HEK293 (cell line): ENCODE data around the gene CYBA.

ENCODE experiments used
- ATF2 ChIP-seq: fragments of 450-650 bp; formaldehyde crosslinking; IDR thresholded peaks from 2 replicates; pipeline ENCODE4 v1.5.1; 2016; ENCODE audit warnings: missing biosample characterization, missing genetic modification characterization, low read depth
- ELK4 ChIP-seq: IDR thresholded peaks from 2 replicates; pipeline ENCODE4 v1.6.1; 2011; ENCODE audit warnings: mild to moderate bottlenecking, low read depth, low read length, borderline replicate concordance
- KLF7 ChIP-seq: fragments of 450-650 bp; formaldehyde crosslinking; IDR thresholded peaks from 2 replicates; pipeline ENCODE4 v1.5.1; 2016; ENCODE audit warnings: missing biosample characterization, missing genetic modification characterization, borderline replicate concordance
- SP3 ChIP-seq: fragments of 450-650 bp; formaldehyde crosslinking; IDR thresholded peaks from 2 replicates; pipeline ENCODE4 v1.5.1; 2016; ENCODE audit warnings: missing biosample characterization, missing genetic modification characterization
- ZNF169 ChIP-seq: fragments of 450-650 bp; formaldehyde crosslinking; IDR thresholded peaks from 2 replicates; pipeline ENCODE4 v1.5.1; 2016; ENCODE audit warnings: missing biosample characterization, missing genetic modification characterization
- ZNF211 ChIP-seq: fragments of 450-650 bp; formaldehyde crosslinking; IDR thresholded peaks from 2 replicates; pipeline ENCODE4 v1.5.1; 2016; ENCODE audit warnings: low read depth, missing biosample characterization, missing genetic modification characterization
- ZNF302 ChIP-seq: fragments of 450-650 bp; formaldehyde crosslinking; IDR thresholded peaks from 2 replicates; pipeline ENCODE4 v1.5.1; 2016; ENCODE audit warnings: missing biosample characterization, missing genetic modification characterization, low read depth
- ZNF324 ChIP-seq: fragments of 450-650 bp; formaldehyde crosslinking; IDR thresholded peaks from 2 replicates; pipeline ENCODE4 v1.5.1; 2016; ENCODE audit warnings: missing biosample characterization, missing genetic modification characterization
- ZNF350 ChIP-seq: fragments of 450-650 bp; formaldehyde crosslinking; IDR thresholded peaks from 2 replicates; pipeline ENCODE4 v1.5.0; 2017; ENCODE audit warnings: missing biosample characterization, mild to moderate bottlenecking, missing genetic modification characterization
- ZNF391 ChIP-seq: fragments of 450-650 bp; formaldehyde crosslinking; IDR thresholded peaks from 2 replicates; pipeline ENCODE4 v1.5.1; 2016; ENCODE audit warnings: low read depth, missing biosample characterization, missing genetic modification characterization, borderline replicate concordance
- ZNF514 ChIP-seq: fragments of 450-650 bp; formaldehyde crosslinking; IDR thresholded peaks from 2 replicates; pipeline ENCODE4 v1.5.1; 2016; ENCODE audit warnings: missing biosample characterization, missing genetic modification characterization
- ZNF529 ChIP-seq: fragments of 450-650 bp; formaldehyde crosslinking; IDR thresholded peaks from 2 replicates; pipeline ENCODE4 v1.5.1; 2017; ENCODE audit warnings: missing genetic modification characterization, missing biosample characterization; ENCODE audit not compliant: insufficient replicate concordance
- ZNF555 ChIP-seq: fragments of 450-650 bp; formaldehyde crosslinking; conservative IDR thresholded peaks from 2 replicates; pipeline ENCODE4 v1.5.1; 2017; ENCODE audit warnings: missing biosample characterization, mild to moderate bottlenecking, missing genetic modification characterization, inconsistent platforms
- ZNF561 ChIP-seq: fragments of 450-650 bp; IDR thresholded peaks from 2 replicates; pipeline ENCODE4 v1.5.1; 2018; ENCODE audit warnings: missing biosample characterization, missing genetic modification characterization, borderline replicate concordance
- ZNF623 ChIP-seq: fragments of 450-650 bp; formaldehyde crosslinking; IDR thresholded peaks from 2 replicates; pipeline ENCODE4 v1.5.1; 2016; ENCODE audit warnings: missing biosample characterization, missing genetic modification characterization
- ZNF645 ChIP-seq: fragments of 450-650 bp; formaldehyde crosslinking; IDR thresholded peaks from 2 replicates; pipeline ENCODE4; 2016; ENCODE audit warnings: missing biosample characterization, missing genetic modification characterization
- ZNF785 ChIP-seq: fragments of 450-650 bp; formaldehyde crosslinking; IDR thresholded peaks from 2 replicates; pipeline ENCODE4 v1.5.1; 2016; ENCODE audit warnings: missing biosample characterization, missing genetic modification characterization
- ZSCAN23 ChIP-seq: fragments of 450-650 bp; formaldehyde crosslinking; IDR thresholded peaks from 2 replicates; pipeline ENCODE4 v1.5.1; 2016; ENCODE audit warnings: missing biosample characterization, missing genetic modification characterization
- ZSCAN30 ChIP-seq: fragments of 450-650 bp; IDR thresholded peaks from 2 replicates; pipeline ENCODE4 v1.5.1; 2018; ENCODE audit warnings: missing biosample characterization, mild to moderate bottlenecking, missing genetic modification characterization, moderate library complexity
- ZSCAN4 ChIP-seq: fragments of 450-650 bp; formaldehyde crosslinking; IDR thresholded peaks from 2 replicates; pipeline ENCODE4 v1.5.1; 2017; ENCODE audit warnings: missing biosample characterization, missing genetic modification characterization
- ZXDB ChIP-seq: fragments of 450-650 bp; formaldehyde crosslinking; IDR thresholded peaks from 2 replicates; pipeline ENCODE4 v1.5.1; 2016; ENCODE audit warnings: missing biosample characterization, missing genetic modification characterization
- TF ChIP-seq, protein P1 (sequence below): fragments of 450-650 bp; formaldehyde crosslinking; IDR thresholded peaks from 2 replicates; pipeline ENCODE4 v1.5.1; 2017; ENCODE audit warnings: missing biosample characterization, missing genetic modification characterization
- TF ChIP-seq, protein P2 (sequence below): fragments of 450-650 bp; formaldehyde crosslinking; conservative IDR thresholded peaks from 2 replicates; pipeline ENCODE4 v1.5.1; 2016; ENCODE audit warnings: low read depth, missing biosample characterization, missing genetic modification characterization
- TF ChIP-seq, protein P3 (sequence below): fragments of 450-650 bp; formaldehyde crosslinking; conservative IDR thresholded peaks from 2 replicates; pipeline ENCODE4 v1.5.1; 2016; ENCODE audit warnings: low read depth, missing biosample characterization, missing genetic modification characterization

The CYBA gene

DNA sequence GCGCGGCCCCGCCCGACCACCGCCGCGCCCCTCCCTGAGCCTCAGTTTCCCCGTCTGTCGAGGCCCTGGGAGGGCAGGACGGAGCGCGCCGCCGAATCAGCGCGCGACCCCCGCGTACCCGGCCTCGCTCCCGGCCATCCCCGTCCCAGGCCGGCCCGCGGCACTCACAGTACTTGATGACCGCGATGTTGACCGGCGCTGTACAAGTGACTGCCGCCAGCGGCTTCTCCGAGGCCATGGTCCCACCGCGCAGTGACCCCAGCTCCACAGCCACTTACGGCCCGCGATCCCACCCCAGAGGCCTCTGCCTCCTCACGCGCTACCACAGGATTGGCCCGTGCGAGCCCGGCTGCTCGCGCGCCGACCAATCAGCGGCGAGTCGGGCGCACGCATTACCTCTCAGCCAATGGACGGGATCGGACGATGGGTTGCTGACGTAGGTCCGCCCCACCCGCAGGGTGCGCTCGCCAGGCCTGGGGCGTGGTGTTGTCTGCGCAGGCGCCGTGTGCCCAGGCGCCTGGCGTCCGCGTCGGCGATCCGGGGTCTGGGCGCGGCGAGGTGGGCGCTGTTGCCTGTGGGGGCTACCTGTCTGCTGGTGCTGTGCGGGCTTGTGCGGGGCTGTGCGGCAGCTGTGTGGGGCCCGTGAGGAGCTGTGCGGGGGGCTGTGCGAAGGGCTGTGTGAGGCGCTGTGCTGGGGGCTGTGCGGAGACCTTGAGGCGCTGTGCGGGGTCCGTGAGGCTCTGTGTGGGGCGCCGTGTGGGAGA lies 12.2 kb upstream of the CYBA start, which contains the start of gene MVD (continued):
- TF ChIP-seq ELK4 (no peak), SP3 (peak; percentile 89), ZNF529 (tag by site-specific recombination) (no peak), ZNF211 (tag by site-specific recombination) (no peak), ZNF514 (tag by site-specific recombination) (no peak), ZSCAN30 (tag by site-specific recombination) (peak; percentile 74; the same call in 1 of the 2 replicates), ZNF350 (tag by site-specific recombination) (no peak), ATF2 (tag by site-specific recombination) (no peak), ZNF645 (no peak), ZNF169 (no peak), ZXDB (tag by site-specific recombination) (peak; percentile 77; the same call in 1 of the 2 replicates), ZNF324 (tag by site-specific recombination) (no peak), ZNF561 (tag by site-specific recombination) (0 out of 2 replicates have a peak, but pooled peaks have one; percentile 52), ZNF785 (tag by site-specific recombination) (no peak), ZNF555 (no peak), KLF7 (tag by site-specific recombination) (no peak), ZSCAN4 (tag by site-specific recombination) (no peak), ZNF623 (tag by site-specific recombination) (no peak), ZNF302 (tag by site-specific recombination) (no peak), ZNF391 (tag by site-specific recombination) (no peak; the same call in 1 of the 2 replicates), ZSCAN23 (tag by site-specific recombination) (no peak)
- TF ChIP-seq, protein P1, sequence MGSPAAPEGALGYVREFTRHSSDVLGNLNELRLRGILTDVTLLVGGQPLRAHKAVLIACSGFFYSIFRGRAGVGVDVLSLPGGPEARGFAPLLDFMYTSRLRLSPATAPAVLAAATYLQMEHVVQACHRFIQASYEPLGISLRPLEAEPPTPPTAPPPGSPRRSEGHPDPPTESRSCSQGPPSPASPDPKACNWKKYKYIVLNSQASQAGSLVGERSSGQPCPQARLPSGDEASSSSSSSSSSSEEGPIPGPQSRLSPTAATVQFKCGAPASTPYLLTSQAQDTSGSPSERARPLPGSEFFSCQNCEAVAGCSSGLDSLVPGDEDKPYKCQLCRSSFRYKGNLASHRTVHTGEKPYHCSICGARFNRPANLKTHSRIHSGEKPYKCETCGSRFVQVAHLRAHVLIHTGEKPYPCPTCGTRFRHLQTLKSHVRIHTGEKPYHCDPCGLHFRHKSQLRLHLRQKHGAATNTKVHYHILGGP (tag by site-specific recombination) = no peak
- TF ChIP-seq, protein P2, sequence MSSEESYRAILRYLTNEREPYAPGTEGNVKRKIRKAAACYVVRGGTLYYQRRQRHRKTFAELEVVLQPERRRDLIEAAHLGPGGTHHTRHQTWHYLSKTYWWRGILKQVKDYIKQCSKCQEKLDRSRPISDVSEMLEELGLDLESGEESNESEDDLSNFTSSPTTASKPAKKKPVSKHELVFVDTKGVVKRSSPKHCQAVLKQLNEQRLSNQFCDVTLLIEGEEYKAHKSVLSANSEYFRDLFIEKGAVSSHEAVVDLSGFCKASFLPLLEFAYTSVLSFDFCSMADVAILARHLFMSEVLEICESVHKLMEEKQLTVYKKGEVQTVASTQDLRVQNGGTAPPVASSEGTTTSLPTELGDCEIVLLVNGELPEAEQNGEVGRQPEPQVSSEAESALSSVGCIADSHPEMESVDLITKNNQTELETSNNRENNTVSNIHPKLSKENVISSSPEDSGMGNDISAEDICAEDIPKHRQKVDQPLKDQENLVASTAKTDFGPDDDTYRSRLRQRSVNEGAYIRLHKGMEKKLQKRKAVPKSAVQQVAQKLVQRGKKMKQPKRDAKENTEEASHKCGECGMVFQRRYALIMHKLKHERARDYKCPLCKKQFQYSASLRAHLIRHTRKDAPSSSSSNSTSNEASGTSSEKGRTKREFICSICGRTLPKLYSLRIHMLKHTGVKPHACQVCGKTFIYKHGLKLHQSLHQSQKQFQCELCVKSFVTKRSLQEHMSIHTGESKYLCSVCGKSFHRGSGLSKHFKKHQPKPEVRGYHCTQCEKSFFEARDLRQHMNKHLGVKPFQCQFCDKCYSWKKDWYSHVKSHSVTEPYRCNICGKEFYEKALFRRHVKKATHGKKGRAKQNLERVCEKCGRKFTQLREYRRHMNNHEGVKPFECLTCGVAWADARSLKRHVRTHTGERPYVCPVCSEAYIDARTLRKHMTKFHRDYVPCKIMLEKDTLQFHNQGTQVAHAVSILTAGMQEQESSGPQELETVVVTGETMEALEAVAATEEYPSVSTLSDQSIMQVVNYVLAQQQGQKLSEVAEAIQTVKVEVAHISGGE (tag by site-specific recombination) = 0 out of 2 replicates have a peak, but pooled peaks have one; percentile 18
- TF ChIP-seq, protein P3, sequence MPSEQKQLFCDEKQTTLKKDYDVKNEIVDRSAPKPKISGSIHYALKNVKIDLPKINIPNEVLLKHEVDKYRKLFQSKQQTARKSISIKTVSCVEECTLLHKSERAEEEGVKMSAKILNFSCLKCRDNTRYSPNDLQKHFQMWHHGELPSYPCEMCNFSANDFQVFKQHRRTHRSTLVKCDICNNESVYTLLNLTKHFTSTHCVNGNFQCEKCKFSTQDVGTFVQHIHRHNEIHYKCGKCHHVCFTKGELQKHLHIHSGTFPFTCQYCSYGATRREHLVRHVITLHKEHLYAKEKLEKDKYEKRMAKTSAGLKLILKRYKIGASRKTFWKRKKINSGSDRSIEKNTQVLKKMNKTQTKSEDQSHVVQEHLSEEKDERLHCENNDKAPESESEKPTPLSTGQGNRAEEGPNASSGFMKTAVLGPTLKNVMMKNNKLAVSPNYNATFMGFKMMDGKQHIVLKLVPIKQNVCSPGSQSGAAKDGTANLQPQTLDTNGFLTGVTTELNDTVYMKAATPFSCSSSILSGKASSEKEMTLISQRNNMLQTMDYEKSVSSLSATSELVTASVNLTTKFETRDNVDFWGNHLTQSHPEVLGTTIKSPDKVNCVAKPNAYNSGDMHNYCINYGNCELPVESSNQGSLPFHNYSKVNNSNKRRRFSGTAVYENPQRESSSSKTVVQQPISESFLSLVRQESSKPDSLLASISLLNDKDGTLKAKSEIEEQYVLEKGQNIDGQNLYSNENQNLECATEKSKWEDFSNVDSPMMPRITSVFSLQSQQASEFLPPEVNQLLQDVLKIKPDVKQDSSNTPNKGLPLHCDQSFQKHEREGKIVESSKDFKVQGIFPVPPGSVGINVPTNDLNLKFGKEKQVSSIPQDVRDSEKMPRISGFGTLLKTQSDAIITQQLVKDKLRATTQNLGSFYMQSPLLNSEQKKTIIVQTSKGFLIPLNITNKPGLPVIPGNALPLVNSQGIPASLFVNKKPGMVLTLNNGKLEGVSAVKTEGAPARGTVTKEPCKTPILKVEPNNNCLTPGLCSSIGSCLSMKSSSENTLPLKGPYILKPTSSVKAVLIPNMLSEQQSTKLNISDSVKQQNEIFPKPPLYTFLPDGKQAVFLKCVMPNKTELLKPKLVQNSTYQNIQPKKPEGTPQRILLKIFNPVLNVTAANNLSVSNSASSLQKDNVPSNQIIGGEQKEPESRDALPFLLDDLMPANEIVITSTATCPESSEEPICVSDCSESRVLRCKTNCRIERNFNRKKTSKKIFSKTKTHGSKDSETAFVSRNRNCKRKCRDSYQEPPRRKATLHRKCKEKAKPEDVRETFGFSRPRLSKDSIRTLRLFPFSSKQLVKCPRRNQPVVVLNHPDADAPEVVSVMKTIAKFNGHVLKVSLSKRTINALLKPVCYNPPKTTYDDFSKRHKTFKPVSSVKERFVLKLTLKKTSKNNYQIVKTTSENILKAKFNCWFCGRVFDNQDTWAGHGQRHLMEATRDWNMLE (tag by site-specific recombination) = no peak
